Kidney (tissue), 14 donors: ENCODE measurements around the gene PRR15L. TPM values are rescaled to one million over a fixed set of nuclear protein-coding genes. Genes with fewer than 3 reads are reported as not detected.

Experiments used
- DNase-seq, 5 donors: peaks; one replicate each; pipeline ENCODE4 v3.0.0-alpha.2; 2013 to 2020
- FAIRE-seq: peaks from 2 replicates; lab custom pipeline; 2012; peaks lifted over from hg19 to GRCh38; lab: Jason Lieb, UNC
- H3K27ac ChIP-seq, 2 donors: one replicate each; pipeline ENCODE4 v1.7.0; 2013; ENCODE audit warnings: low read depth in 2 of 2, low read length in 2 of 2, inconsistent platforms in 1 of 2
- H3K27me3 ChIP-seq: one replicate; pipeline ENCODE4 v1.7.1; 2013; ENCODE audit warnings: low read length, inconsistent platforms; ENCODE audit not compliant: control insufficient read depth, insufficient read depth
- H3K36me3 ChIP-seq, 3 donors: one replicate each; pipeline versions ENCODE4 v1.7.0 to v1.7.1; 2013; ENCODE audit warnings: low read length in 3 of 3, control low read depth in 1 of 3, inconsistent platforms in 1 of 3; ENCODE audit not compliant: insufficient read depth in 3 of 3, control insufficient read depth in 2 of 3
- H3K4me1 ChIP-seq, 3 donors: one replicate each; pipeline versions ENCODE4 v1.7.0 to v1.7.1; 2013; ENCODE audit warnings: low read length in 3 of 3, inconsistent platforms in 1 of 3, low read depth in 1 of 3; ENCODE audit not compliant: control insufficient read depth in 2 of 3, insufficient read depth in 2 of 3
- H3K4me3 ChIP-seq, 3 donors: one replicate each; pipeline versions ENCODE4 v1.7.0 to v1.8.1; 2013; ENCODE audit warnings: low read length in 3 of 3, control low read depth in 1 of 3, inconsistent platforms in 1 of 3
- H3K9ac ChIP-seq, 3 donors: one replicate each; pipeline versions ENCODE4 v1.7.0 to v1.7.1; 2013; ENCODE audit warnings: low read length in 3 of 3, control low read depth in 1 of 3, inconsistent platforms in 1 of 3
- H3K9me3 ChIP-seq, 3 donors: one replicate each; pipeline versions ENCODE4 v1.7.0 to v1.7.1; 2013; ENCODE audit warnings: low read length in 3 of 3, control low read depth in 1 of 3, inconsistent platforms in 1 of 3; ENCODE audit not compliant: control insufficient read depth in 2 of 3, insufficient read depth in 1 of 3
- CTCF ChIP-seq: IDR thresholded peaks from 3 replicates; pipeline ENCODE4 v1.5.1; 2012; ENCODE audit warnings: mild to moderate bottlenecking, moderate library complexity, borderline replicate concordance; ENCODE audit not compliant: insufficient read depth; ENCODE audit errors: extremely low read depth
- intact Hi-C: fragments of 100-400 bp; cut with DNase I; formaldehyde crosslinking; loops from one replicate; pipeline ENCODE4 v1.11.1; 2022
- polyA plus RNA-seq: library from polyadenylated mRNA; stranded (reverse); fragments of 350-450 nt; fragmentation: Illumina TruSeq; extraction: RNeasy Lipid Tissue Mini Kit (QIAGEN cat#74804); gene quantifications from one replicate; pipeline ENCODE4 v1.2.3, GENCODE V29; 2014; ENCODE audit warnings: low read depth, low replicate concordance; ENCODE audit not compliant: insufficient read depth
- total RNA-seq: library from RNA; stranded (reverse); fragmentation: NEBNext Ultra II Directional; extraction: Animal tissue kit (Norgen Biotek cat#: 25700); gene quantifications from one replicate; pipeline ENCODE4 v1.2.1, GENCODE V29; 2021
- donor health status: control.
- donor health status: control.
- donor health status: control.
- donor health status: control.
- donor health status: control.
- donor health status: DM: yes; HTN: yes; CAD: no.
- donor health status: Normal renal cell carcinoma (clear cell type).

Gene PRR15L
- total and polyA plus RNA-seq, 2 donors from 2014 or later: 64.5 to 105 TPM

- intact Hi-C loops: no loop called here
- peak; percentile 92 to 98 (median 92) for DNase-seq
- H3K4me3 ChIP-seq: peak overlapping the region; percentile 2 to 43 (median 9)
- H3K27me3 ChIP-seq: no peaks in the 10 kb centered on the region
- TF ChIP-seq CTCF: peak; percentile 87
- peaks cover 2 to 71% (median 41%) of the 10 kb centered on the region in 3 donors for H3K4me1 ChIP-seq
- peaks cover 2 to 9% (median 6%) of the 10 kb centered on the region in 3 donors for H3K36me3 ChIP-seq
- no peak for FAIRE-seq
- H3K9ac ChIP-seq: peak overlapping the region in 2 of 3 donors; percentile 42 to 81
- H3K27ac ChIP-seq: peak overlapping the region; percentile 87 to 97
- H3K9me3 ChIP-seq: no peaks in the 10 kb centered on the region
Measured at GRCh38 chr17:47949197-47949759, 8.4 kb downstream of the PRR15L start.

GRCh38 chr17:47948706-47949196, 8.9 kb downstream of the PRR15L start:
- no peaks in the 10 kb centered on the region for H3K27me3 ChIP-seq

GRCh38 chr17:47946929-47947397, 10.7 kb downstream of the PRR15L start:
- intact Hi-C loops: no loop called here
- TF ChIP-seq CTCF: peak; percentile 70
- peak overlapping the region in 1 of 3 donors; percentile 37 for H3K9ac ChIP-seq
- H3K4me1 ChIP-seq: peaks cover 2 to 58% (median 28%) of the 10 kb centered on the region in 3 donors
- no peaks in the 10 kb centered on the region for H3K27me3 ChIP-seq
- peaks cover 2 to 9% (median 6%) of the 10 kb centered on the region in 3 donors for H3K36me3 ChIP-seq
- DNase-seq (peak in 4 of 5 donors; percentile 67 to 76 (median 70)), FAIRE-seq (no peak)
- no peak overlapping the region for H3K4me3 ChIP-seq
- peak overlapping the region; percentile 84 to 87 for H3K27ac ChIP-seq
- no peaks in the 10 kb centered on the region for H3K9me3 ChIP-seq

More at GRCh38 chr17:47948706-47949196, 8.9 kb downstream of the PRR15L start:
- intact Hi-C loops: no loop called here
- FAIRE-seq (no peak), DNase-seq (no peak)
- peak overlapping the region; percentile 87 to 97 for H3K27ac ChIP-seq
- H3K36me3 ChIP-seq: peaks cover 2 to 9% (median 6%) of the 10 kb centered on the region in 3 donors
- no peak for TF ChIP-seq CTCF
- H3K4me3 ChIP-seq: peak overlapping the region; percentile 2 to 43 (median 9)
- H3K4me1 ChIP-seq: peaks cover 2 to 68% (median 36%) of the 10 kb centered on the region in 3 donors
- H3K9ac ChIP-seq: peak overlapping the region in 2 of 3 donors; percentile 37 to 56
- no peaks in the 10 kb centered on the region for H3K9me3 ChIP-seq
